GM10847 (cell line): ENCODE measurements around the gene CNOT4.

Experiments
- POLR2A ChIP-seq: IDR thresholded peaks from 2 replicates; pipeline ENCODE4 v1.6.1; 2011; ENCODE audit not compliant: insufficient read length; ENCODE audit errors: extremely low read depth

CNOT4 gene

DNA sequence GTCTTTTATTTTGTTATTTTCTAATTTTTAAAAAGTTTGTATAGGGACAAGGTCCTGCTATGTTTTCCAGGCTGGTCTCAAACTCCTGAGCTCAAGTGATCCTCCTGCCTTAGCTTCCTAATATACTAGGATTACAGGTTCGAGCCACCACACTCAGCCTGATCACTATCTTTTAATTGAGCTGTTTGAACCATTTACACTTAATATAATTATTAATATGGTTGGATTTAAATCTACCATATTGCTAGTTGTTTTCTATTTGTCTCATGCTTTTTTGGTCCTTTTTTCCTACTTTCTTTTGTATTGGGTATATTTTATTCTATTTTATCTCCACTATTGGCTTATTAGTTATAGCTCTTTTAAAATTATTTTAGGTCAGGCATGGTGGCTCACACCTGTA is 13.2 kb upstream of the CNOT4 start:
- no peak for TF ChIP-seq POLR2A

DNA sequence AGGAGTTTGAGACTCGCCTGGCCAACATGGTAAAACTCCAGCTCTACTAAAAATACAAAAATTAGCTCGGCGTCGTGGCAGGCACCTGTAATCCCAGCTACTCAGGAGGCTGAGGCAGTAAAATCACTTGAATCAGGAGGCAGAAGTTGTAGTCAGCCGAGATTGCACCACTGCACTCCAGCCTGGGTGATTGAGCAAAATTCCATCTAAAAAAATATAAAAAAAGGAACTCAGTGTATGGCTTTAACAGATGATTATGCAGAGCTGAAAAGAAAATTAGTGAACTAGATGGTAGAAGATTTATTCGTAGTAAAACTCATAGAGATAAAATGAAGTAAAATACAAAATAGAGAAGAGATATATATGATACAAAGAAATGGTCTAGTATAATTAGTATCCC is 12.6 kb upstream of the CNOT4 start:
- no peak for TF ChIP-seq POLR2A

DNA sequence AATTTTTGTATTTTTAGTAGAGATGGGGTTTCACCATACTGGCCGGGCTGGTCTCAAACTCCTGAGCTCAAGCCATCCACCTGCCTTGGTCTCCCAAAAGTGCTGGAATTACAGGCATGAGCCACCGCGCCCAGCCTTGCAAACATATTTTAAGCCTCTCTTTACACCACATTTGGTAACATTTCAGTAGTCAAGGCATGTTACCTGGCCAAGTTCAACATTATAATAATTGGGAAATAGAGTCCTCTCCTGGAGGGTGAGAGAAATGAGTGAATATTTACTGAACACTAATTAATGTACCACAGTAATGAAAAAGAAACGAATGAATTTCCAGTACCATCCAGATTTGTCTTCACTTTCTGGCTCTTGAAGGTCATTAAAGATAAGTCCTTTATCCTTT is 10.0 kb upstream of the CNOT4 start:
- no peak for TF ChIP-seq POLR2A

DNA sequence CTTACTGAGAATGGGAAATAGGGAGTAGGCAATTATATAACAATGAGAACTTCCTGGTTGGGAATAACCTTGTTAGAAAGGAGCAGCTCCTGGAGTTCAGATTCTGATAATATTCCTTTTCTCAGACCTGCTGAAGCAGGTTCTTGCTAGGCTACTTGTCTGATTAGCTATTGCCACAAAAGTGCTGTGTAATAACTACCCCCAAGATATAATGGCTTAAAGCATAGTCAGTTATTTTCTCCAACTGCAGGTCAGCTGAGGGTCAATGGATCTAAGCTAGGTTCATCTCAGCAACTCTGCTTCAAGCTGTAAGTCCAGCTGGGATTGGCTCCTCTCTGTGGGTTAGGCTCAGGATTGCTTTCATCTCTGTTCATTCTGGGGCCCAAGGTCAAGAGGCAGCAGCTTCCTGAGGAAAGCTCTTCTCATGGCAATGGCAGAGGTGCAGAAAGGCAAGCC is 9.4 kb upstream of the CNOT4 start:
- no peak for TF ChIP-seq POLR2A

DNA sequence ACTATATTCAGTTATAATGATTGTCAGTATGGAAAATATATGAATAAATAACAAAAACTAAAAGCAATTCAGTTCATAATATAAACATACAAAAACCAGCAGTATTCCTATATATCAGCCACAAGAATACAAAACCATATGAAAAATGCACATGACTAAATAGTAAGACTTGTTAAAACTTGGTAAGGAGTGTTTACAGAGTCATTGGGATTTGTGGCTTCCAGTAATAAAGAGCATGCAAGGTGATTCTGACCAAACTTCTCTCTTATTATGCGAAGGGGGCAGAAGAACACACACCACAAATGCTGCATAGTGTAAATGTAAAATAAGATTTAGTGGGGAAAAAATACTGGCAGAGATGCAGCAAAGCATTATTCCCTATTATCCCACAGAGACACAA is 8.8 kb upstream of the CNOT4 start:
- no peak for TF ChIP-seq POLR2A

GRCh38 chr7:135517060-135517459 is 7.2 kb upstream of the CNOT4 start:
- no peak for TF ChIP-seq POLR2A

- no peak for TF ChIP-seq POLR2A
These were observed 5.0 kb upstream of the CNOT4 start for GRCh38 chr7:135514856-135515255.

GRCh38 chr7:135512135-135512887 is 2.4 kb upstream of the CNOT4 start:
- no peak for TF ChIP-seq POLR2A

DNA sequence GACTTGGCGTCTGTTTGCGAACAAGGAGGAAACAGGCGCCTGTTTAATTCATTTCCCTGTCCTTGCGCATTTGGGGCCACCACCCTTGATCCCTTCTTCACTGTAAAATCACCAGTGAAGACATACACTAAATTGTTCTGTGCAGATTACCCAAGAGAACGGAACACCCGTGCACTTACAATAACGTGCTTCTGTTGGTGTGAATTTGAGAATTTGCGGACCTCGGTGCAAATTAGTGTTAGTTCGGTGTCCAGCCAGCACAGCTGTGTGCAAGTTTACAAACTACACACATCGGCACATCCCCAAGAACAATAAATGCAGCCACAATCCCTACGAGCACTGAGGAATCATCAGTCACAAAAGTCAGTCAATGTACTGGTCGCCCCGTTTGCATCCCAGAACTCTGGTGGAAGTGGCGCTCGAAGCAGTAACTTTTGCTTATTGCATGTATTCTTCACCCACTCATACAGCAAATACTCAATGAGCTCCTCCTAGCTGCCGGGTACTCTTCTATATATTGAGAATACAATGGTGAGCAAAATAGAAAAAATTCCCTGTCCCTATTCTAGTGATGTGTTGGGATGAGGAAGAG is 786 bp upstream of the CNOT4 start:
- TF ChIP-seq POLR2A: no peak

DNA sequence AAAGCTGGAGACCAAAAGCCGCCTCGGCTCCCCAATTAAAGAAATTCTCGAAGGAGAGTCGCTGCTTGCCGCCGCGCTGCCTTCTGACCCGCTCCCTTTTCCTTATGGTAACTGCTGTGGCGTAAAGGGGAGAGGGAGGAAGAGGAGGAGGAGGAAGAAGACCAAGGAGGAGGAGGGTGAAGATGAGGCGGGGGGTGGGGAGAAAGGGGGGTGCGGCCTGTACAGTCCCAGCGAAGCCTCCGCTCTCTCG is 388 bp downstream of the CNOT4 start:
- no peak for TF ChIP-seq POLR2A

DNA sequence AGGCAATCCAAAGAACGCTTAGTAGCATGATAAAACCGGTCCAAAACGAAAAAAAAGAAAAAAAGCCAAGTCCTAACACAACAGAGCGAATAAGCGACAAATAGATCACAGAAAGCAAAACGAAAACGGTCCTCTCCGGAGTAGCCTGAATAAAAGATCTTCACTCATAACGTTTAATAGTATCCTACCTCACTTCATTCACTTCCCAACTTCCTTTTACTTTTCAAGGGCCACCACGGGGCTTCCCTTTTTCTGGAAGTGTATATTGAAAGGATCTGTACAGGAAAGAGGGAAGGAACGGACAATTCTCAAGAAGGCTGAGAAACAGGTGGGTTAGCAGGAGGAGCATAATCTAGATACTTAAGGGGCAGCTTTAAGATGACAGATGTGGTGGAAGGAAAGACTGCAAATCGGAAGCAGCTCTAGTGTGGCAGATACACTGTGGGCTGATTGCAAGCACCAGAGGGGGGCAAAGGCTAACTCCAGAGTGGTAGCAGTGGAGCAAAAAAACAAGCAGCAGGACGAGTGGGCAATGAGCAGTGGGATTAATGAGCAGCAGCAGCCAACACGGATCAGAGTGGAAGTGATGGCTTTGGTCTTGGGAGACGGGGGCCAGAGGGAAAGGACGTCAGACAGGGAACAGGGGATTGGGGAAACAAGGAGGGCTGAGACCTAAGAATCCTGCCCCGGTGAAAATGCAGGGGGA is 866 bp downstream of the CNOT4 start:
- no peak for TF ChIP-seq POLR2A

DNA sequence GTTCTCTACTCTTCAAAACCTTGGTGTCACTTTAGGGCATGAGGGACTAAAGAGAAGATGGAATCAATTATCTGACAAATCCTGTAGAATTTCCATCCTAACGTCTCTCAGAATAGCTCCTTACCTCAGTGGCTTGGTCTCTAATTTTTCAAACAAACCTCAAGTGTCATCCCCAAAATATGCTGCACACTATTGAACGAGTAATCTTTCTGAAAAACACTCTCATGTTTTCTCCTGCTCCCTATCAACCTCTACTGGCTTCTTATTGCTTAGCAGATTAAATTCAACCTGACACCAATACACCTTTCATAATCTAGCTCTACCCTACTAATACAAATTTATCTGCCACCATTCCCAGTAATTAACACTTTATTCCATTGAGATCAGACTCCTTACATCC is 8.5 kb downstream of the CNOT4 start:
- TF ChIP-seq POLR2A: no peak

- no peak for TF ChIP-seq POLR2A
These were observed 10.1 kb downstream of the CNOT4 start for GRCh38 chr7:135499818-135500217.

DNA sequence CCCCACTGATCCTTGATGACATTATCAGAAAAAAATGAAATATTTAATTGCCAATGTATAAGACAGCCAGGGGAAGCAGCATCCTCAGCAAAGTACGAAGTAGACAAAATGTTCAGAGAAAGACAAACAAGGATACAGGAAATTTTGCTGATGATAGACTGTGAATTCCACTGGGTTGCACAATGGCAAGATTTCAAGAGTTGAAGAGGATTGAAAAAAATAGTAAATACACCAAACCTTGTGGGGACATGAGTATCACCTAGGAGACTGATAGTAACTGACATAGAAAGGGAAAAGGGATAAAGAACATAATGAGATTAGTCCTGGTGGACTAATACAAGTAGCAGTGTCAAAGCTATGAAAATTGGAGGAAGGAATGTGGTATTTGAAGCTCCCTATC is 16.5 kb downstream of the CNOT4 start:
- no peak for TF ChIP-seq POLR2A

- TF ChIP-seq POLR2A: no peak
These were observed 17.8 kb downstream of the CNOT4 start for GRCh38 chr7:135492151-135492550.

DNA sequence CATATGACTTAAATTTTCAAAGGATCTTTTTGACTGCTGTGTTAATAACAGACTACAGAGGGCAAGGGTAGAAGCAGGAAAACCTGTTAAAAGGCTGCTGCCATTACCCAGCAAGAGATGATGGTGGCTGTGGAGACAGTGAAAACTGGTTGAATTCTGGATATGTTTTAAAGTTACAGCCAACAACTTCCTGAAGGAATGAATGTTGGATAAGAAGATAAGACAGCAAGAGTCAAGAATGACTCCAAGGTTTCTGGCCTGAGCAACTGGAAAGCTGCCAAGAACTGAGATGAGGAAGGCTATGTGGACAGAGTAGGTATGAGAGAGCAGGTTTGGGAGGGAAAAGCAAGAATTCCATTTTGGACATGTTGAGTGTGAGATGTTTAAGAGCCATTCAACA is 19.1 kb downstream of the CNOT4 start:
- no peak for TF ChIP-seq POLR2A

- TF ChIP-seq POLR2A: no peak
These were observed 20.1 kb downstream of the CNOT4 start for GRCh38 chr7:135489791-135490190.
